H9 (cell line): Measurements from ENCODE around the gene ABCA7. TPM values are rescaled to one million over a fixed set of nuclear protein-coding genes. Genes with fewer than 3 reads are reported as not detected.
A peak's percentile ranks its signal among the peaks of the same experiment; 100 is the strongest.

Source experiments
- DNase-seq: peaks from one replicate; pipeline ENCODE4 v3.0.0-alpha.2; 2017
- H2AFZ ChIP-seq: one replicate; pipeline ENCODE4 v1.6.1; 2013; ENCODE audit warnings: mild to moderate bottlenecking, low read length, control low read depth, moderate library complexity
- H2AK5ac ChIP-seq: 2 replicates; pipeline ENCODE4 v1.6.1; 2013; ENCODE audit warnings: low read length, control low read depth, mixed read lengths; ENCODE audit not compliant: insufficient read length
- H2BK120ac ChIP-seq: one replicate; pipeline ENCODE4 v1.6.1; 2013; ENCODE audit warnings: low read depth, mild to moderate bottlenecking, low read length, control low read depth, inconsistent platforms; ENCODE audit not compliant: poor library complexity, severe bottlenecking
- H2BK12ac ChIP-seq: 2 replicates; pipeline ENCODE4 v1.6.1; 2013; ENCODE audit warnings: low read length, control low read depth, mixed read lengths, low read depth; ENCODE audit not compliant: insufficient read length
- H2BK15ac ChIP-seq: 2 replicates; pipeline ENCODE4 v1.6.1; 2013; ENCODE audit warnings: low read depth, low read length, control low read depth
- H2BK20ac ChIP-seq: one replicate; pipeline ENCODE4 v1.6.1; 2013; ENCODE audit warnings: low read depth, mild to moderate bottlenecking, low read length, control low read depth, inconsistent platforms; ENCODE audit not compliant: poor library complexity, severe bottlenecking
- H2BK5ac ChIP-seq: 2 replicates; pipeline ENCODE4 v1.6.1; 2013; ENCODE audit warnings: low read length, control low read depth, mixed read lengths; ENCODE audit not compliant: insufficient read length
- H3K14ac ChIP-seq: 2 replicates; pipeline ENCODE4 v1.6.1; 2013; ENCODE audit warnings: low read length, control low read depth; ENCODE audit not compliant: insufficient read depth
- H3K18ac ChIP-seq: 2 replicates; pipeline ENCODE4 v1.6.1; 2013; ENCODE audit warnings: low read depth, mild to moderate bottlenecking, mixed read lengths, low read length, control low read depth; ENCODE audit not compliant: insufficient read length
- H3K23ac ChIP-seq: 2 replicates; pipeline ENCODE4 v1.6.1; 2013; ENCODE audit warnings: low read length, control low read depth, mixed read lengths, low read depth; ENCODE audit not compliant: insufficient read length
- H3K23me2 ChIP-seq: 2 replicates; pipeline ENCODE4 v1.6.1; 2013; ENCODE audit warnings: low read depth, mild to moderate bottlenecking, mixed read lengths, low read length, control low read depth; ENCODE audit not compliant: insufficient read length, poor library complexity, severe bottlenecking
- H3K27ac ChIP-seq: 2 replicates; pipeline ENCODE4 v1.5.1; 2013; ENCODE audit warnings: low read length, control low read depth, mixed read lengths, low read depth; ENCODE audit not compliant: insufficient read length
- H3K27me3 ChIP-seq: 2 replicates; pipeline ENCODE4 v1.6.1; 2013; ENCODE audit warnings: low read length, control low read depth, inconsistent platforms; ENCODE audit not compliant: insufficient read depth
- H3K4ac ChIP-seq: 2 replicates; pipeline ENCODE4 v1.6.1; 2013; ENCODE audit warnings: low read depth, mild to moderate bottlenecking, control low read depth, inconsistent platforms, low read length, moderate library complexity
- H3K4me1 ChIP-seq: 2 replicates; pipeline ENCODE4 v1.6.1; 2013; ENCODE audit warnings: low read length, control low read depth, inconsistent platforms; ENCODE audit not compliant: insufficient read depth
- H3K4me2 ChIP-seq: 2 replicates; pipeline ENCODE4 v1.6.1; 2013; ENCODE audit warnings: low read length, control low read depth, mixed read lengths; ENCODE audit not compliant: insufficient read length, insufficient read depth
- H3K56ac ChIP-seq: 2 replicates; pipeline ENCODE4 v1.6.1; 2013; ENCODE audit warnings: low read depth, mild to moderate bottlenecking, mixed read lengths, low read length, control low read depth; ENCODE audit not compliant: insufficient read length
- H3K79me1 ChIP-seq: 2 replicates; pipeline ENCODE4 v1.6.1; 2013; ENCODE audit warnings: low read depth, mild to moderate bottlenecking, moderate library complexity, low read length, control low read depth, inconsistent platforms; ENCODE audit not compliant: insufficient read depth, poor library complexity, severe bottlenecking
- H3K79me2 ChIP-seq: 2 replicates; pipeline ENCODE4 v1.6.1; 2013; ENCODE audit warnings: low read length, control low read depth, inconsistent platforms; ENCODE audit not compliant: insufficient read depth
- H3K9ac ChIP-seq: 2 replicates; pipeline ENCODE4 v1.6.1; 2013; ENCODE audit warnings: low read length, control low read depth, mixed read lengths; ENCODE audit not compliant: insufficient read length; ENCODE audit errors: extremely low read depth
- H3K9me3 ChIP-seq: one replicate; pipeline ENCODE4 v1.6.1; 2013; ENCODE audit warnings: low read depth, low read length, inconsistent platforms; ENCODE audit not compliant: control insufficient read depth
- H3T11ph ChIP-seq: one replicate; pipeline ENCODE4 v1.6.1; 2013; ENCODE audit warnings: mild to moderate bottlenecking, low read length, control low read depth, inconsistent platforms
- H4K20me1 ChIP-seq: one replicate; pipeline ENCODE4 v1.6.1; 2013; ENCODE audit not compliant: control insufficient read depth, insufficient read length, insufficient read depth
- H4K5ac ChIP-seq: 2 replicates; pipeline ENCODE4 v1.6.1; 2013; ENCODE audit warnings: low read depth, mild to moderate bottlenecking, mixed read lengths, low read length, control low read depth; ENCODE audit not compliant: insufficient read length
- H4K8ac ChIP-seq: replicated peaks from 2 replicates; pipeline ENCODE4 v1.6.1; 2013; ENCODE audit warnings: low read length, control low read depth, mixed read lengths, low read depth; ENCODE audit not compliant: insufficient read length
- H4K91ac ChIP-seq: 2 replicates; pipeline ENCODE4 v1.6.1; 2013; ENCODE audit warnings: low read depth, mild to moderate bottlenecking, moderate library complexity, mixed read lengths, low read length, control low read depth; ENCODE audit not compliant: insufficient read length
- H3K27ac Mint-ChIP-seq, 3 experiments: 2 replicates in 2 of 3; 3 replicates in 1 of 3; pipeline ENCODE4 v1.8.0; 2020 to 2021; ENCODE audit warnings: mixed read lengths in 3 of 3, mild to moderate bottlenecking in 1 of 3, moderate library complexity in 1 of 3
- H3K27me3 Mint-ChIP-seq: 2 replicates; pipeline ENCODE4 v1.8.0; 2021; ENCODE audit warnings: low read depth, mild to moderate bottlenecking, moderate library complexity, mixed read lengths
- H3K36me3 Mint-ChIP-seq, 3 experiments: 2 replicates in 2 of 3; 3 replicates in 1 of 3; pipeline ENCODE4 v1.8.0; 2020 to 2021; ENCODE audit warnings: low read depth in 3 of 3, mixed read lengths in 3 of 3; ENCODE audit not compliant: insufficient read depth in 1 of 3
- H3K4me1 Mint-ChIP-seq, 2 experiments: 2 replicates each; pipeline ENCODE4 v1.8.0; 2020; ENCODE audit warnings: mixed read lengths in 2 of 2
- H3K4me3 Mint-ChIP-seq, 2 experiments: 2 replicates in 1 of 2; 3 replicates in 1 of 2; pipeline ENCODE4 v1.8.0; 2020 to 2021; ENCODE audit warnings: mild to moderate bottlenecking in 2 of 2, mixed read lengths in 2 of 2, moderate library complexity in 1 of 2
- H3K9me3 Mint-ChIP-seq, 2 experiments: 2 replicates in 1 of 2; 3 replicates in 1 of 2; pipeline ENCODE4 v1.8.0; 2020; ENCODE audit warnings: mild to moderate bottlenecking in 2 of 2, mixed read lengths in 2 of 2, moderate library complexity in 1 of 2
- WGBS: extraction: QIAGEN DNeasy Blood & Tissue Kit; methylation state at CpG from one replicate; pipeline ENCODE4 v1.1.7; 2013; ENCODE audit warnings: missing lambda C conversion rate, low lambda C conversion rate, mixed read lengths; ENCODE audit not compliant: insufficient read length; ENCODE audit errors: extremely low coverage; 5-methylcytosine and 5-hydroxymethylcytosine counted together
- total RNA-seq: library from RNA; stranded (reverse); gene quantifications from 2 replicates; pipeline ENCODE4 v1.2.1, GENCODE V29; 2021
- TF ChIP-seq, protein P1 (sequence below): fragments of 200-600 bp; sonication (generic); conservative IDR thresholded peaks from 3 replicates; pipeline ENCODE4 v1.8.0; 2021; ENCODE audit warnings: antibody characterized with exemption, mild to moderate bottlenecking

The ABCA7 gene
- total RNA-seq, 1 experiment from 2014 or later: 34.6 TPM

- Histone ChIP-seq H3K23ac (no peak overlapping the region), H3K79me1 (no peaks in the 10 kb centered on the region), H3K9me3 (no peaks in the 10 kb centered on the region), H3K27me3 (peaks cover 10% of the 10 kb centered on the region), H3K9ac (no peak overlapping the region), H2BK20ac (no peak overlapping the region), H3K27ac (no peak overlapping the region), H3K79me2 (0 out of 2 replicates have a peak, but pooled peaks cover 2% of the 10 kb centered on the region), H4K8ac (no peak overlapping the region), H2BK12ac (no peak overlapping the region), H3K18ac (no peak overlapping the region), H4K20me1 (peaks cover 3% of the 10 kb centered on the region), H3K14ac (no peak overlapping the region), H4K5ac (no peak overlapping the region), H2AFZ (no peak overlapping the region), H2BK5ac (no peak overlapping the region), H3K4me1 (no peaks in the 10 kb centered on the region), H2AK5ac (no peak overlapping the region), H3K23me2 (peaks cover 10% of the 10 kb centered on the region), H3K4me2 (peak overlapping the region; percentile 42), H3K4ac (no peak overlapping the region), H4K91ac (no peak overlapping the region), H2BK120ac (no peak overlapping the region), H2BK15ac (no peak overlapping the region), H3T11ph (no peak overlapping the region), H3K56ac (no peak overlapping the region)
- Mint-ChIP-seq H3K4me1 (peaks cover 5 to 10% of the 10 kb centered on the region in 2 experiments), H3K4me3 (peak overlapping the region; percentile 45 to 78), H3K9me3 (no peaks in the 10 kb centered on the region; a peak in 1 of 5 replicates), H3K27me3 (peaks cover 50% of the 10 kb centered on the region), H3K36me3 (peaks cover 0 to 3% (median 0%) of the 10 kb centered on the region in 3 experiments; a peak in 3 of 7 replicates), H3K27ac (no peak overlapping the region)
- no peak for DNase-seq
- TF ChIP-seq, protein P1, sequence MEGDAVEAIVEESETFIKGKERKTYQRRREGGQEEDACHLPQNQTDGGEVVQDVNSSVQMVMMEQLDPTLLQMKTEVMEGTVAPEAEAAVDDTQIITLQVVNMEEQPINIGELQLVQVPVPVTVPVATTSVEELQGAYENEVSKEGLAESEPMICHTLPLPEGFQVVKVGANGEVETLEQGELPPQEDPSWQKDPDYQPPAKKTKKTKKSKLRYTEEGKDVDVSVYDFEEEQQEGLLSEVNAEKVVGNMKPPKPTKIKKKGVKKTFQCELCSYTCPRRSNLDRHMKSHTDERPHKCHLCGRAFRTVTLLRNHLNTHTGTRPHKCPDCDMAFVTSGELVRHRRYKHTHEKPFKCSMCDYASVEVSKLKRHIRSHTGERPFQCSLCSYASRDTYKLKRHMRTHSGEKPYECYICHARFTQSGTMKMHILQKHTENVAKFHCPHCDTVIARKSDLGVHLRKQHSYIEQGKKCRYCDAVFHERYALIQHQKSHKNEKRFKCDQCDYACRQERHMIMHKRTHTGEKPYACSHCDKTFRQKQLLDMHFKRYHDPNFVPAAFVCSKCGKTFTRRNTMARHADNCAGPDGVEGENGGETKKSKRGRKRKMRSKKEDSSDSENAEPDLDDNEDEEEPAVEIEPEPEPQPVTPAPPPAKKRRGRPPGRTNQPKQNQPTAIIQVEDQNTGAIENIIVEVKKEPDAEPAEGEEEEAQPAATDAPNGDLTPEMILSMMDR: no peak
- WGBS: no CpG with 5 or more reads among the region's 73 CpGs
Measured at GRCh38 chr19:1000591-1001537, 39.0 kb upstream of the ABCA7 start.
